NB4 (cell line): ENCODE measurements around the gene TMEM101.

ENCODE experiments used
- CTCF ChIP-seq: IDR thresholded peaks from one replicate; pipeline ENCODE4 v1.5.1; 2012; ENCODE audit warnings: low read depth, low read length
- MYC ChIP-seq: IDR thresholded peaks from 2 replicates; pipeline ENCODE4 v1.6.1; 2011; ENCODE audit warnings: low read depth, low read length
- POLR2A ChIP-seq: IDR thresholded peaks from 2 replicates; pipeline ENCODE4 v1.6.1; 2011; ENCODE audit warnings: mild to moderate bottlenecking; ENCODE audit not compliant: insufficient read length; ENCODE audit errors: extremely low read depth

- TF ChIP-seq CTCF (no peak), POLR2A (no peak), MYC (no peak)
Observed at GRCh38 chr17:44011876-44012275, 2.9 kb downstream of the TMEM101 start.
